ENCODE measurements around the gene AGO3. TPM values are rescaled to one million over a fixed set of nuclear protein-coding genes. Genes with fewer than 3 reads are reported as not detected.

Gene AGO3
- 5.8 and 9.8 TPM in 2 replicates for total RNA-seq

GRCh38 chr1:35930593-35931445 is at the start of gene AGO3:
Gene AGO3, plus strand, starts transcription at chr1:35931105. Its CDS starts 322 bp downstream, at chr1:35931427.

GRCh38 chr1:35882945-35883634 is 47.8 kb upstream of the AGO3 start, which contains the start of gene AGO1:
Gene AGO1, plus strand, starts transcription at chr1:35883209. Its CDS starts 213 bp downstream, at chr1:35883422.

GRCh38 chr1:36083635-36084496 is 153.0 kb downstream of the AGO3 start, which contains the start of gene TEKT2:
Gene TEKT2, plus strand, starts transcription at chr1:36084094. Its CDS starts 828 bp downstream, at chr1:36084922.

GRCh38 chr1:36088577-36089392 is 157.9 kb downstream of the AGO3 start, which contains the start of gene ADPRS:
Gene ADPRS, plus strand, starts transcription at chr1:36088892. Its CDS starts 13 bp downstream, at chr1:36088905.

Other genes with a start within 250 kb of the AGO3 start
- 9.7 and 9.9 TPM in 2 replicates for gene C1orf216, start 212.2 kb upstream of the AGO3 start, total RNA-seq
- gene CLSPN, start 161.1 kb upstream of the AGO3 start, total RNA-seq = 14.4 and 20.5 TPM in 2 replicates
- 3.1 and 3.2 TPM in 2 replicates for gene AGO4, start 123.1 kb upstream of the AGO3 start, total RNA-seq
- gene AGO1, start 47.9 kb upstream of the AGO3 start, total RNA-seq = 14.1 and 14.4 TPM in 2 replicates
- 0.17 and 0.89 TPM in 2 replicates for gene TEKT2, start 153.0 kb downstream of the AGO3 start, total RNA-seq
- 36.6 and 42.5 TPM in 2 replicates for gene ADPRS, start 157.8 kb downstream of the AGO3 start, total RNA-seq
- gene COL8A2, start 194.1 kb downstream of the AGO3 start, total RNA-seq = 1.3 TPM in 2 replicates
- 80.0 and 95.3 TPM in 2 replicates for gene TRAPPC3, start 218.4 kb downstream of the AGO3 start, total RNA-seq
- gene MAP7D1, start 225.1 kb downstream of the AGO3 start, total RNA-seq = 192 and 199 TPM in 2 replicates